NCI-H2227 treated with DMSO at 0.1 percent for 48 hours (cell line): Measurements from ENCODE around the gene SLC17A9.
"Not testable (repeated sequence)": the region's sequence is repeated elsewhere in the genome, so short reads cannot be mapped to it uniquely, and the experiment has no call there.

Source experiments
- DNase-seq: peaks from one replicate; lab custom pipeline; 2025; lab: John Stamatoyannopoulos, UW

Gene SLC17A9

GRCh38 chr20:62920039-62920645, 32.4 kb upstream of the SLC17A9 start:
- no peak for DNase-seq

- peak; percentile 45 for DNase-seq
Observed at GRCh38 chr20:62921119-62921687, 31.3 kb upstream of the SLC17A9 start.

GRCh38 chr20:62922451-62922921, 30.0 kb upstream of the SLC17A9 start:
- no peak for DNase-seq

GRCh38 chr20:62923059-62923668, 29.3 kb upstream of the SLC17A9 start:
- not testable (repeated sequence) for DNase-seq

- no peak for DNase-seq
Observed at GRCh38 chr20:62923669-62924441, 28.7 kb upstream of the SLC17A9 start.

- no peak for DNase-seq
Observed at GRCh38 chr20:62924442-62925075, 27.9 kb upstream of the SLC17A9 start.

GRCh38 chr20:62925076-62925419, 27.5 kb upstream of the SLC17A9 start:
- DNase-seq, result no peak

GRCh38 chr20:62925420-62926228, 26.9 kb upstream of the SLC17A9 start:
- peak; percentile 44 for DNase-seq

- DNase-seq, result peak; percentile 91
Observed at GRCh38 chr20:62926229-62927127, 26.0 kb upstream of the SLC17A9 start, which contains the start of gene DIDO1. TSS of gene DIDO1 (minus strand) at chr20:62926505.

- no peak for DNase-seq
Observed at GRCh38 chr20:62927128-62927705, 25.3 kb upstream of the SLC17A9 start.

- no peak for DNase-seq
Observed at GRCh38 chr20:62928246-62928939, 24.1 kb upstream of the SLC17A9 start.

GRCh38 chr20:62929051-62929538, 23.4 kb upstream of the SLC17A9 start:
- DNase-seq, result peak; percentile 21

GRCh38 chr20:62931464-62931863, 21.0 kb upstream of the SLC17A9 start:
- no peak for DNase-seq

- no peak for DNase-seq
Observed at GRCh38 chr20:62933966-62934365, 18.5 kb upstream of the SLC17A9 start.

- no peak for DNase-seq
Observed at GRCh38 chr20:62935204-62935967, 17.1 kb upstream of the SLC17A9 start.

- DNase-seq, result no peak
Observed at GRCh38 chr20:62935968-62936585, 16.4 kb upstream of the SLC17A9 start.

GRCh38 chr20:62937268-62938104, 15.0 kb upstream of the SLC17A9 start:
- peak; percentile 93 for DNase-seq
